ENCODE measurements around the gene OSBPL2. TPM values are rescaled to one million over a fixed set of nuclear protein-coding genes. Genes with fewer than 3 reads are reported as not detected.

Gene OSBPL2
- total and polyA plus RNA-seq, 2 donors (not counting 3 experiments of a cell fraction or from before 2014, with no cell fraction given) = 13.1 to 33.0 TPM

- Histone ChIP-seq H3K27me3 (ENCODE audit: control insufficient read depth in 2 of 2, insufficient read depth in 2 of 2, low read length in 2 of 2) (no peaks in the 10 kb centered on the region), H3K9me1 (replicated peaks; ENCODE audit: control insufficient read depth, extremely low read depth, insufficient read depth, low read length) (no peaks in the 10 kb centered on the region)
- POLR2A ChIA-PET = no interaction called here
Measured at GRCh38 chr20:62330576-62331317, 92.4 kb downstream of the OSBPL2 start.

More at GRCh38 chr20:62330576-62331317, 92.4 kb downstream of the OSBPL2 start:
- DNase-seq (ENCODE audit: low read depth, low spot score) (no peak), FAIRE-seq (no peak)
- BruUV-seq (replicated peaks) = no TSS peak
- Histone ChIP-seq H3K36me3 (ENCODE audit: control insufficient read depth in 2 of 2, extremely low read depth in 1 of 2, insufficient read depth in 2 of 2, low read length in 2 of 2) (peaks cover 14 to 60% of the 10 kb centered on the region in 2 experiments), H3K4me1 (ENCODE audit: control insufficient read depth, extremely low read depth, insufficient read depth, low read length) (no peaks in the 10 kb centered on the region), H3K27ac (ENCODE audit: insufficient read depth, low read depth, low read length) (no peak overlapping the region), H3K9me3 (replicated peaks; ENCODE audit: control insufficient read depth, insufficient read depth, low read length) (no peaks in the 10 kb centered on the region), H4K20me1 (replicated peaks; ENCODE audit: control insufficient read depth, extremely low read depth, insufficient read depth, low read length) (no peaks in the 10 kb centered on the region), H2AFZ (ENCODE audit: low read depth, low read length) (no peak overlapping the region), H3K9ac (replicated peaks; ENCODE audit: extremely low read depth, insufficient read depth, low read length) (no peak overlapping the region), H3K4me2 (ENCODE audit: insufficient read depth, low read length) (no peak overlapping the region), H3K79me2 (ENCODE audit: control insufficient read depth, insufficient read depth, low read length) (no peaks in the 10 kb centered on the region), H3K4me3 (replicated peaks in 1 of 3; ENCODE audit: insufficient read depth in 1 of 3, low read depth in 1 of 3, low read length in 3 of 3) (no peak overlapping the region)
- CTCF ChIA-PET = interaction anchor here (0.8 kb wide), 1 partner anchor 52 kb away, joined by 3 read pairs; no protein-coding TSS in a partner anchor
- dilution Hi-C loops (cut with MboI; ENCODE audit: extremely low pct_ligation_motif_present, low sequenced_read_pairs) = no loop called here
- intact Hi-C loops (cut with micrococcal nuclease) = no loop called here
- no peak for TF ChIP-seq POLR2AphosphoS5 (IDR thresholded peaks at IDR 0.05; ENCODE audit: insufficient read depth, low read depth, low read length)
- no peak for TF ChIP-seq FOS (IDR thresholded peaks at IDR 0.05; ENCODE audit: borderline replicate concordance, insufficient read depth, low read length)
- TF ChIP-seq GATA2 (IDR thresholded peaks at IDR 0.05; ENCODE audit: insufficient read depth, insufficient read length, low read depth, low read length) = no peak
- no peak for TF ChIP-seq CTCF (IDR thresholded peaks at IDR 0.05; ENCODE audit: extremely low read depth in 1 of 2, insufficient read depth in 1 of 2, low read depth in 1 of 2, low read length in 2 of 2)
- TF ChIP-seq MYC (IDR thresholded peaks at IDR 0.05; ENCODE audit: low read depth, low read length) = no peak
- TF ChIP-seq MAX (IDR thresholded peaks at IDR 0.05; ENCODE audit: insufficient read depth, insufficient read length) = no peak
- no peak for TF ChIP-seq EZH2 (IDR thresholded peaks at IDR 0.05; ENCODE audit: borderline replicate concordance, low read depth, low read length, severe bottlenecking)
- TF ChIP-seq POLR2A (IDR thresholded peaks at IDR 0.05; ENCODE audit: low read depth, low read length) = no peak
- TF ChIP-seq JUN (IDR thresholded peaks at IDR 0.05; ENCODE audit: borderline replicate concordance, insufficient read depth, insufficient read length, low read depth) = no peak

Measured in endothelial cell of umbilical vein (primary cell).